ENCODE measurements around the gene CD84. TPM values are rescaled to one million over a fixed set of nuclear protein-coding genes. Genes with fewer than 3 reads are reported as not detected.
"Not testable (repeated sequence)": the region's sequence is repeated elsewhere in the genome, so short reads cannot be mapped to it uniquely, and the experiment has no call there.

CD84 gene
- total RNA-seq, 1 experiment from 2014 or later = not detected

GRCh38 chr1:160538985-160539651, 40.2 kb downstream of the CD84 start:
- TF ChIP-seq, protein P1, sequence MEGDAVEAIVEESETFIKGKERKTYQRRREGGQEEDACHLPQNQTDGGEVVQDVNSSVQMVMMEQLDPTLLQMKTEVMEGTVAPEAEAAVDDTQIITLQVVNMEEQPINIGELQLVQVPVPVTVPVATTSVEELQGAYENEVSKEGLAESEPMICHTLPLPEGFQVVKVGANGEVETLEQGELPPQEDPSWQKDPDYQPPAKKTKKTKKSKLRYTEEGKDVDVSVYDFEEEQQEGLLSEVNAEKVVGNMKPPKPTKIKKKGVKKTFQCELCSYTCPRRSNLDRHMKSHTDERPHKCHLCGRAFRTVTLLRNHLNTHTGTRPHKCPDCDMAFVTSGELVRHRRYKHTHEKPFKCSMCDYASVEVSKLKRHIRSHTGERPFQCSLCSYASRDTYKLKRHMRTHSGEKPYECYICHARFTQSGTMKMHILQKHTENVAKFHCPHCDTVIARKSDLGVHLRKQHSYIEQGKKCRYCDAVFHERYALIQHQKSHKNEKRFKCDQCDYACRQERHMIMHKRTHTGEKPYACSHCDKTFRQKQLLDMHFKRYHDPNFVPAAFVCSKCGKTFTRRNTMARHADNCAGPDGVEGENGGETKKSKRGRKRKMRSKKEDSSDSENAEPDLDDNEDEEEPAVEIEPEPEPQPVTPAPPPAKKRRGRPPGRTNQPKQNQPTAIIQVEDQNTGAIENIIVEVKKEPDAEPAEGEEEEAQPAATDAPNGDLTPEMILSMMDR (conservative IDR thresholded peaks at IDR 0.05; ENCODE audit: low read depth, low read length) = no peak
- no peak for TF ChIP-seq EZH2 (IDR thresholded peaks at IDR 0.05; ENCODE audit: borderline replicate concordance, low read depth, low read length, poor library complexity, severe bottlenecking)
- POLR2A ChIA-PET (ENCODE audit: low non-redundant PET) = no interaction called here

DNA sequence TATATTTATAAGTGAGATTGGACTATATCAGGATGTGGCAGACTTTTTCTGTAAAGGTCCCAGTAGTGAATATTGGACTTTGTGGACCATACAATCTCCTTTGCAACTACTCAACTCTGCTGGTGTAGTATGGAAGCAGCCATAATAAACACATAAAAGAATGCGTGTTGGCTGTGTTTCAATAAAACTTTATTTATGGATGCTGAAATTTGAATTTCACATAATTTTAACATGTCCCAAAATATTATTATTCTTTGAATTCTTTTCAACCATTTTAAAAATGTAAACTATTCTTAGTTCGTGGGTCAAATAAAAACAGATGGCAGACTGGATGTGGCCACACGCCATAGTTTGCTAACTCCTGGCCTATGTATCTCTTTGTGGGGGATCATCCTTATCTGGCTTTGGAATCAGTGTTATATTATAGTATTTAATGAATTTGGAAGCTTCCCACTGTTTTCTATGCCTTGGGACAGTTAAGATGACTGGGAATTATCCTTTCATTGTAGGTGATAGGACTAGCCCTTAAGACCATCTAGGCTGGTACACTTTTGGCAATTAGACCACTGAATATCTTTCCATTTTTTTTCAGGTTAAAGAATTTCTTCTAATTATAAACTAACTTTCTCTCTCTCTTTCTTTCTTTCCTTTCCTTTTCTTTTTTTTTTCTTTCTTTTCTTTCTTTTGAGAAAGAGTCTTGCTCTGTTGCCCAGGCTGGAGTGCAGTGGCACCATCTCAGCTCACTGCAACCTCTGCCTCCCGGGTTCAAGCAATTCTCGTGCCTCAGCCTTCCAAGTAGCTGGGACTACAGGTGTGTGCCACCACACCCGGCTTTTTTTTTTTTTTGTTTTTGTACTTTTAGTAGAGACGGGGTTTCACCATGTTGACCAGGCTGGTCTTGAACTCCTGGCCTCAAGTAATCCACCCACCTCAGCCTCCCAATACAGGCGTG, 41.3 kb downstream of the CD84 start:
- ChIA-PET POLR2A (ENCODE audit: low non-redundant PET) (interaction anchor here (0.6 kb wide), 1 partner anchor 16 kb away, joined by 5 read pairs; no protein-coding TSS in a partner anchor), CTCF (no interaction called here)
- Histone ChIP-seq H3K4me1 (ENCODE audit: insufficient read depth, low read length, poor library complexity, severe bottlenecking) (no peaks in the 10 kb centered on the region), H3K36me3 (ENCODE audit: insufficient read depth, low read length, poor library complexity, severe bottlenecking) (no peaks in the 10 kb centered on the region), H3K9me3 (ENCODE audit: low read depth, low read length, poor library complexity, severe bottlenecking) (peaks cover 4% of the 10 kb centered on the region), H3K4me3 (ENCODE audit: low read depth, low read length, poor library complexity, severe bottlenecking) (no peak overlapping the region), H3K27me3 (replicated peaks; ENCODE audit: insufficient read depth, low read depth, low read length, poor library complexity) (no peaks in the 10 kb centered on the region), H3K27ac (ENCODE audit: low read depth, low read length, poor library complexity, severe bottlenecking) (no peak overlapping the region)
- TF ChIP-seq, protein P1 (conservative IDR thresholded peaks at IDR 0.05; ENCODE audit: low read depth, low read length) = no peak
- no peak for TF ChIP-seq EZH2 (IDR thresholded peaks at IDR 0.05; ENCODE audit: borderline replicate concordance, low read depth, low read length, poor library complexity, severe bottlenecking)
- intact Hi-C loops (cut with micrococcal nuclease; ENCODE audit: unreplicated experiment) = no loop called here
- BruUV-seq (replicated peaks) = no TSS peak
- no peak for DNase-seq (ENCODE audit: low spot score)

More at GRCh38 chr1:160538985-160539651, 40.2 kb downstream of the CD84 start:
- Histone ChIP-seq H3K36me3 (ENCODE audit: insufficient read depth, low read length, poor library complexity, severe bottlenecking) (no peaks in the 10 kb centered on the region), H3K4me1 (ENCODE audit: insufficient read depth, low read length, poor library complexity, severe bottlenecking) (no peaks in the 10 kb centered on the region), H3K27me3 (replicated peaks; ENCODE audit: insufficient read depth, low read depth, low read length, poor library complexity) (no peaks in the 10 kb centered on the region), H3K4me3 (ENCODE audit: low read depth, low read length, poor library complexity, severe bottlenecking) (no peak overlapping the region), H3K27ac (ENCODE audit: low read depth, low read length, poor library complexity, severe bottlenecking) (no peak overlapping the region), H3K9me3 (ENCODE audit: low read depth, low read length, poor library complexity, severe bottlenecking) (peaks cover 4% of the 10 kb centered on the region)
- intact Hi-C loops (cut with micrococcal nuclease; ENCODE audit: unreplicated experiment) = no loop called here
- no TSS peak for BruUV-seq (replicated peaks)
- DNase-seq (ENCODE audit: low spot score) = no peak
- CTCF ChIA-PET = no interaction called here

DNA sequence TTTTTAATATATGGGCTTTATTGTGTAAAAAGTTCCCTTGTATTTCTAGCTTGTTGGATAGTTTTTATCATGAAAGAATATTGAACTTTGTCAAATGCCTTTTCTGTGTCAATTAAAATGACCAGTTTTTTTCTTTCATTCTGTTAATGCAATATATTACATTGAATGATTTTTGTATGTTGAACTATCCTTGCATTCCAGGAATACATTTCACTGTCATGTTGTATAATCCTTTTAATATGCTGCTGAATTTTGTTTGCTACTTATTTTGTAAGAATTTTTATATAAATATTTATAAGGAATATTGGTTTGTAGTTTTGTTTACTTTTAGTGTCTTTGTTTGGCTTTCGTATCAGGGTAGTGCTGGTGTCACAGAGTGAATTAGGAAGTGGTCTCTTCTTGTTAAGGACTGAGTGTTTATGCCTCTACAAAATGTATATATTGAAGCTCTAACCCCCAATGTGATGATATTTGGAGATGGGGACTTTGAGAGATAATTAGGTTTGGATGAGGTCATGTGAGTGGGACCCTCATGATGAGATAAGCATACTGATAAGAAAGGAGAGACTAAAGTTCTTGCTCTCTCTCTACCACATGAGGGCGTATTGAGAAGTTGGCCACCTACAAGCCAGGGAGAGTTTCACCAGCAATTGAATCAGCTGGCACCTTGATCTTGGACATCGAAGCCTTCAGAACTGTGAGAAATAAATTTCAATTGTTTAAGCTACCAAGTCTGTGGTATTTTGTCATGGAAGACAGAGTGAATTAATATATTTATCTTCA, 44.3 kb downstream of the CD84 start:
- no TSS peak for BruUV-seq (replicated peaks)
- Histone ChIP-seq H3K4me3 (ENCODE audit: low read depth, low read length, poor library complexity, severe bottlenecking) (no peak overlapping the region), H3K36me3 (ENCODE audit: insufficient read depth, low read length, poor library complexity, severe bottlenecking) (no peaks in the 10 kb centered on the region), H3K4me1 (ENCODE audit: insufficient read depth, low read length, poor library complexity, severe bottlenecking) (no peaks in the 10 kb centered on the region), H3K27me3 (replicated peaks; ENCODE audit: insufficient read depth, low read depth, low read length, poor library complexity) (no peaks in the 10 kb centered on the region), H3K27ac (ENCODE audit: low read depth, low read length, poor library complexity, severe bottlenecking) (no peak overlapping the region), H3K9me3 (ENCODE audit: low read depth, low read length, poor library complexity, severe bottlenecking) (peaks cover 4% of the 10 kb centered on the region)
- ChIA-PET POLR2A (ENCODE audit: low non-redundant PET) (no interaction called here), CTCF (no interaction called here)
- intact Hi-C loops (cut with micrococcal nuclease; ENCODE audit: unreplicated experiment) = no loop called here
- no peak for TF ChIP-seq EZH2 (IDR thresholded peaks at IDR 0.05; ENCODE audit: borderline replicate concordance, low read depth, low read length, poor library complexity, severe bottlenecking)
- TF ChIP-seq, protein P1 (conservative IDR thresholded peaks at IDR 0.05; ENCODE audit: low read depth, low read length) = peak; percentile 33; the same call in 1 of the 2 replicates
- no peak for DNase-seq (ENCODE audit: low spot score)

GRCh38 chr1:160532557-160532813, 46.8 kb downstream of the CD84 start:
- H3K4me1 ChIP-seq (ENCODE audit: insufficient read depth, low read length, poor library complexity, severe bottlenecking); H3K27ac ChIP-seq (ENCODE audit: low read depth, low read length, poor library complexity, severe bottlenecking); DNase-seq (ENCODE audit: low spot score); H3K36me3 ChIP-seq (ENCODE audit: insufficient read depth, low read length, poor library complexity, severe bottlenecking); H3K4me3 ChIP-seq (ENCODE audit: low read depth, low read length, poor library complexity, severe bottlenecking); H3K27me3 ChIP-seq (replicated peaks; ENCODE audit: insufficient read depth, low read depth, low read length, poor library complexity); BruUV-seq (replicated peaks); POLR2A ChIA-PET (ENCODE audit: low non-redundant PET); intact Hi-C loops (cut with micrococcal nuclease; ENCODE audit: unreplicated experiment); CTCF ChIA-PET; H3K9me3 ChIP-seq (ENCODE audit: low read depth, low read length, poor library complexity, severe bottlenecking): not testable (repeated sequence)
